IMR-90 (cell line): ENCODE results near the gene VAT1L. TPM values are rescaled to one million over a fixed set of nuclear protein-coding genes. Genes with fewer than 3 reads are reported as not detected.

Experiments used
- ATAC-seq: fragments of 200-7000 bp; cut with Tn5 transposase; 2 replicates; pipeline ENCODE4 v1.9.1; 2020; ENCODE audit warnings: low read depth, mild to moderate bottlenecking, moderate library complexity
- BruUV-seq: library from RNA; stranded (reverse); fragments of 400-500 nt; replicated peaks from 2 replicates; lab custom pipeline; 2021; lab: Mats Ljungman, UMichigan
- CTCF ChIA-PET: fragments of 300-600 bp; formaldehyde crosslinking; extraction: SDS; loops from one replicate; lab custom pipeline; 2021; ENCODE audit warnings: antibody characterized with exemption; lab: Yijun Ruan, JAX
- POLR2A ChIA-PET: fragments of 300-600 bp; sonication (Branson Sonifier 250); formaldehyde crosslinking; loops from one replicate; lab custom pipeline; 2022; ENCODE audit warnings: antibody characterized with exemption; ENCODE audit not compliant: unreplicated experiment; lab: Charles Lee
- DNase-seq: peaks from one replicate; pipeline ENCODE4 v3.0.0; 2013
- H2AFZ ChIP-seq: replicated peaks from 2 replicates; pipeline ENCODE3; 2013; ENCODE audit warnings: low read length, mild to moderate bottlenecking; ENCODE audit not compliant: poor library complexity
- H2AK5ac ChIP-seq: 2 replicates; pipeline ENCODE4 v1.6.1; 2013; ENCODE audit warnings: low read depth, low read length, inconsistent platforms
- H2AK9ac ChIP-seq: replicated peaks from 2 replicates; pipeline ENCODE3; 2013; ENCODE audit warnings: mild to moderate bottlenecking, low read depth, low read length, moderate library complexity; ENCODE audit not compliant: poor library complexity
- H2BK120ac ChIP-seq: 2 replicates; pipeline ENCODE4 v1.6.1; 2013; ENCODE audit warnings: low read depth, low read length, inconsistent platforms
- H2BK15ac ChIP-seq: 3 replicates; pipeline ENCODE4 v1.6.1; 2013; ENCODE audit warnings: low read depth, low read length, inconsistent platforms
- H2BK20ac ChIP-seq: 2 replicates; pipeline ENCODE4 v1.6.1; 2013; ENCODE audit warnings: low read depth, mild to moderate bottlenecking, inconsistent platforms, low read length, moderate library complexity
- H2BK5ac ChIP-seq: 2 replicates; pipeline ENCODE4 v1.6.1; 2013; ENCODE audit warnings: mild to moderate bottlenecking, low read depth, low read length, inconsistent platforms; ENCODE audit not compliant: poor library complexity, severe bottlenecking
- H3K14ac ChIP-seq: replicated peaks from 2 replicates; pipeline ENCODE4 v1.6.1; 2013; ENCODE audit warnings: low read depth, low read length, inconsistent platforms
- H3K18ac ChIP-seq: 2 replicates; pipeline ENCODE4 v1.6.1; 2013; ENCODE audit warnings: low read depth, low read length, control low read depth
- H3K23ac ChIP-seq: 2 replicates; pipeline ENCODE4 v1.6.1; 2013; ENCODE audit warnings: low read depth, low read length, inconsistent platforms
- H3K27ac ChIP-seq: 2 replicates; pipeline ENCODE4 v1.5.1; 2013; ENCODE audit warnings: mild to moderate bottlenecking, control low read depth, low read length; ENCODE audit not compliant: insufficient read depth
- H3K27me3 ChIP-seq: 2 replicates; pipeline ENCODE4 v1.6.1; 2013; ENCODE audit warnings: low read length; ENCODE audit not compliant: control insufficient read depth, insufficient read depth
- H3K36me3 ChIP-seq: 2 replicates; pipeline ENCODE4 v1.6.1; 2013; ENCODE audit warnings: low read length, mixed read lengths; ENCODE audit not compliant: control insufficient read depth, insufficient read depth
- H3K4ac ChIP-seq: 2 replicates; pipeline ENCODE4 v1.6.1; 2013; ENCODE audit warnings: low read depth, low read length, inconsistent platforms
- H3K4me1 ChIP-seq: 2 replicates; pipeline ENCODE4 v1.6.1; 2013; ENCODE audit warnings: low read length, mixed read lengths; ENCODE audit not compliant: control insufficient read depth, insufficient read depth
- H3K4me2 ChIP-seq: 2 replicates; pipeline ENCODE4 v1.6.1; 2013; ENCODE audit warnings: low read depth, mild to moderate bottlenecking, control low read depth, low read length, moderate library complexity
- H3K4me3 ChIP-seq: 2 replicates; pipeline ENCODE4 v1.5.1; 2013; ENCODE audit warnings: low read depth, mild to moderate bottlenecking, control low read depth, low read length, moderate library complexity; ENCODE audit not compliant: insufficient read depth
- H3K56ac ChIP-seq: 2 replicates; pipeline ENCODE4 v1.6.1; 2013; ENCODE audit warnings: low read length, inconsistent platforms; ENCODE audit not compliant: insufficient read depth; ENCODE audit errors: extremely low read depth
- H3K79me1 ChIP-seq, 2 experiments: 2 replicates each; pipeline ENCODE4 v1.6.1; 2013; ENCODE audit warnings: low read length in 2 of 2, inconsistent platforms in 1 of 2, low read depth in 1 of 2
- H3K9ac ChIP-seq: 2 replicates; pipeline ENCODE4 v1.6.1; 2013; ENCODE audit warnings: low read depth, low read length, control low read depth
- H3K9me1 ChIP-seq: 2 replicates; pipeline ENCODE4 v1.6.1; 2013; ENCODE audit warnings: low read length, inconsistent platforms; ENCODE audit not compliant: insufficient read depth
- H3K9me3 ChIP-seq: 2 replicates; pipeline ENCODE4 v1.6.1; 2013; ENCODE audit warnings: low read length; ENCODE audit not compliant: control insufficient read depth, insufficient read depth
- H4K20me1 ChIP-seq: 2 replicates; pipeline ENCODE4 v1.6.1; 2013; ENCODE audit warnings: low read length, inconsistent platforms; ENCODE audit not compliant: insufficient read depth
- H4K5ac ChIP-seq: 2 replicates; pipeline ENCODE4 v1.6.1; 2013; ENCODE audit warnings: mild to moderate bottlenecking, low read depth, low read length, control low read depth
- H4K8ac ChIP-seq, 2 experiments: 2 replicates each; pipeline ENCODE4 v1.6.1; 2013; ENCODE audit warnings: low read depth in 2 of 2, low read length in 2 of 2, control low read depth in 1 of 2, inconsistent platforms in 1 of 2
- H4K91ac ChIP-seq: 2 replicates; pipeline ENCODE4 v1.6.1; 2013; ENCODE audit warnings: low read depth, low read length, inconsistent platforms; ENCODE audit not compliant: insufficient read depth
- BHLHE40 ChIP-seq: fragments of 150-350 bp; IDR thresholded peaks from 2 replicates; pipeline ENCODE4 v1.6.1; 2016; ENCODE audit warnings: mild to moderate bottlenecking, low read depth, low read length
- CEBPB ChIP-seq: IDR thresholded peaks from 2 replicates; pipeline ENCODE4 v1.6.1; 2012; ENCODE audit warnings: low read depth, low read length, improper control_type of control experiment
- CHD1 ChIP-seq: IDR thresholded peaks from 2 replicates; pipeline ENCODE4 v1.6.1; 2012; ENCODE audit warnings: low read depth, low read length, improper control_type of control experiment
- ELK1 ChIP-seq: fragments of 150-350 bp; IDR thresholded peaks from 2 replicates; pipeline ENCODE4 v1.6.1; 2016; ENCODE audit warnings: low read depth, mild to moderate bottlenecking, low read length, moderate library complexity, borderline replicate concordance
- FOS ChIP-seq: fragments of 150-350 bp; IDR thresholded peaks from 2 replicates; pipeline ENCODE4 v1.6.1; 2016; ENCODE audit warnings: low read depth, low read length
- MAFK ChIP-seq: IDR thresholded peaks from 2 replicates; pipeline ENCODE4 v1.6.1; 2012; ENCODE audit warnings: low read depth, low read length, improper control_type of control experiment
- MAZ ChIP-seq: IDR thresholded peaks from 2 replicates; pipeline ENCODE4 v1.6.1; 2012; ENCODE audit warnings: low read depth, mild to moderate bottlenecking, low read length, improper control_type of control experiment, moderate library complexity, borderline replicate concordance
- NFE2L2 ChIP-seq: fragments of 150-350 bp; IDR thresholded peaks from 2 replicates; pipeline ENCODE4 v1.6.1; 2016; ENCODE audit warnings: low read depth, mild to moderate bottlenecking, low read length
- POLR2A ChIP-seq: IDR thresholded peaks from 2 replicates; pipeline ENCODE4 v1.6.1; 2012; ENCODE audit warnings: mild to moderate bottlenecking, low read depth, low read length
- RAD21 ChIP-seq: IDR thresholded peaks from 2 replicates; pipeline ENCODE4 v1.6.1; 2012; ENCODE audit warnings: low read length, improper control_type of control experiment
- RCOR1 ChIP-seq: IDR thresholded peaks from 2 replicates; pipeline ENCODE4 v1.6.1; 2012; ENCODE audit warnings: mild to moderate bottlenecking, low read length, improper control_type of control experiment; ENCODE audit not compliant: insufficient replicate concordance
- RFX5 ChIP-seq: IDR thresholded peaks from 2 replicates; pipeline ENCODE4 v1.8.0; 2012; ENCODE audit warnings: low read depth, mild to moderate bottlenecking, low read length, moderate library complexity
- SMC3 ChIP-seq: fragments of 150-350 bp; IDR thresholded peaks from 2 replicates; pipeline ENCODE4 v1.6.1; 2016; ENCODE audit warnings: low read depth, mild to moderate bottlenecking, antibody characterized with exemption, low read length, moderate library complexity
- USF2 ChIP-seq: fragments of 150-350 bp; IDR thresholded peaks from 2 replicates; pipeline ENCODE4 v1.6.1; 2017; ENCODE audit warnings: mild to moderate bottlenecking, antibody characterized with exemption, low read length, low read depth
- WGBS, 2 experiments: methylation state at CpG; one replicate each; pipeline versions ENCODE4 v1.1.5 to v1.1.7; 2013; ENCODE audit warnings: missing lambda C conversion rate in 2 of 2; ENCODE audit not compliant: insufficient read length in 1 of 2; ENCODE audit errors: extremely low coverage in 2 of 2; 5-methylcytosine and 5-hydroxymethylcytosine counted together
- dilution Hi-C: fragments of 300-500 bp; cut with HindIII; formaldehyde crosslinking; loops from one replicate; pipeline ENCODE4 v1.14.3; 2018; ENCODE audit warnings: low sequenced_read_pairs; ENCODE audit not compliant: unreplicated experiment
- in situ Hi-C: fragments of 300-500 bp; cut with MboI; formaldehyde crosslinking; loops from 3 replicates; pipeline ENCODE4 v1.14.3; 2019; ENCODE audit warnings: low sequenced_read_pairs, inconsistent platforms, mixed read lengths
- intact Hi-C: fragments of 100-400 bp; cut with micrococcal nuclease; formaldehyde crosslinking; loops from 2 replicates; pipeline ENCODE4 v1.10.0; 2022
- polyA plus RNA-seq, 3 experiments: library from polyadenylated mRNA; depleted of rRNA; stranded (reverse); fragments of >200 nt; gene quantifications; 2 replicates each; pipeline ENCODE4 v1.2.3, GENCODE V29; 2012; ENCODE audit warnings: low replicate concordance in 1 of 3
- total RNA-seq: library from RNA; depleted of rRNA; stranded (reverse); fragments of >200 nt; gene quantifications from 2 replicates; pipeline ENCODE4 v1.2.3, GENCODE V29; 2012

Gene VAT1L
- total and polyA plus RNA-seq, 2 of the 4 experiments (the other 2 are of a cell fraction), result 15.4 to 18.5 TPM

GRCh38 chr16:77844801-77845200 lies 56.4 kb downstream of the VAT1L start:
- no CpG with 5 or more reads among the region's 4 CpGs for WGBS, 2 experiments
- Histone ChIP-seq H2BK20ac (no peak overlapping the region), H3K9ac (no peak overlapping the region), H2AK5ac (no peak overlapping the region), H3K4me2 (no peak overlapping the region), H2BK120ac (no peak overlapping the region), H3K9me3 (no peaks in the 10 kb centered on the region), H3K4me3 (no peak overlapping the region), H3K56ac (no peak overlapping the region), H2BK5ac (no peak overlapping the region), H2BK15ac (no peak overlapping the region), H3K23ac (no peak overlapping the region), H3K27ac (no peak overlapping the region), H4K8ac (no peak overlapping the region), H4K91ac (no peak overlapping the region), H3K14ac (no peak overlapping the region), H3K18ac (no peak overlapping the region), H2AK9ac (no peak overlapping the region), H3K27me3 (no peaks in the 10 kb centered on the region), H2AFZ (no peak overlapping the region), H3K79me1 (no peaks in the 10 kb centered on the region; a peak in 1 of 4 replicates), H3K9me1 (peaks cover 5% of the 10 kb centered on the region), H4K5ac (no peak overlapping the region), H3K36me3 (no peaks in the 10 kb centered on the region), H3K4ac (no peak overlapping the region), H4K20me1 (no peaks in the 10 kb centered on the region), H3K4me1 (peaks cover 16% of the 10 kb centered on the region)
- no peak for ATAC-seq
- TF ChIP-seq CEBPB (no peak), RCOR1 (no peak), BHLHE40 (no peak), FOS (no peak), MAFK (no peak), CHD1 (no peak), ELK1 (no peak), RAD21 (no peak), NFE2L2 (no peak), MAZ (no peak), SMC3 (no peak), USF2 (no peak), POLR2A (no peak), RFX5 (no peak)
- CTCF ChIA-PET, result no interaction called here
- in situ Hi-C loops (no loop called here), intact Hi-C loops (no loop called here), dilution Hi-C loops (no loop called here)
- BruUV-seq, result no TSS peak
- POLR2A ChIA-PET, result no interaction called here
- DNase-seq, result no peak
